PC-3 (cell line): ENCODE results near the gene PLA2G2A. TPM values are rescaled to one million over a fixed set of nuclear protein-coding genes. Genes with fewer than 3 reads are reported as not detected.
"Not testable (repeated sequence)": the region's sequence is repeated elsewhere in the genome, so short reads cannot be mapped to it uniquely, and the experiment has no call there.

Experiments used
- ATAC-seq: fragments of 200-7000 bp; cut with Tn5 transposase; 2 replicates; pipeline ENCODE4 v1.9.1; 2020; ENCODE audit warnings: mild to moderate bottlenecking, moderate library complexity
- BruUV-seq: library from RNA; stranded (reverse); fragments of 400-500 nt; replicated peaks from 2 replicates; lab custom pipeline; 2021; lab: Mats Ljungman, UMichigan
- CTCF ChIA-PET: fragments of 300-600 bp; sonication (Branson Sonifier 250); formaldehyde crosslinking; loops from one replicate; lab custom pipeline; 2022; ENCODE audit warnings: antibody characterized with exemption; lab: Charles Lee
- POLR2A ChIA-PET: fragments of 300-600 bp; sonication (Branson Sonifier 250); formaldehyde crosslinking; loops from one replicate; lab custom pipeline; 2022; ENCODE audit warnings: antibody characterized with exemption; ENCODE audit not compliant: unreplicated experiment; lab: Charles Lee
- DNase-seq: peaks from one replicate; pipeline ENCODE4 v3.0.0-alpha.2; 2015
- H2AFZ ChIP-seq: fragments of 300-600 bp; sonication (generic); 2 replicates; pipeline ENCODE4 v1.6.0; 2016; ENCODE audit warnings: antibody characterized with exemption, low read length
- H3F3A ChIP-seq: fragments of 300-600 bp; sonication (generic); one replicate; pipeline ENCODE4 v1.6.0; 2017; ENCODE audit warnings: antibody characterized with exemption, low read length, control low read depth, mild to moderate bottlenecking; ENCODE audit not compliant: unreplicated experiment
- H3K27ac ChIP-seq: fragments of 300-600 bp; sonication (generic); 2 replicates; pipeline ENCODE4 v1.5.1; 2016; ENCODE audit warnings: mild to moderate bottlenecking, low read length
- H3K27me3 ChIP-seq: fragments of 300-600 bp; sonication (generic); 2 replicates; pipeline ENCODE4 v1.6.1; 2016; ENCODE audit warnings: low read length, mixed read lengths
- H3K36me3 ChIP-seq: fragments of 300-600 bp; sonication (generic); 2 replicates; pipeline ENCODE4 v1.6.1; 2016; ENCODE audit warnings: low read depth, mixed run types, low read length, mixed read lengths
- H3K4me1 ChIP-seq: fragments of 300-600 bp; sonication (generic); 2 replicates; pipeline ENCODE4 v1.5.1; 2016; ENCODE audit warnings: low read length; ENCODE audit not compliant: insufficient read depth
- H3K4me2 ChIP-seq: fragments of 300-600 bp; sonication (generic); 2 replicates; pipeline ENCODE4 v1.6.0; 2016; ENCODE audit warnings: low read length
- H3K4me3 ChIP-seq: fragments of 300-600 bp; sonication (generic); 2 replicates; pipeline ENCODE4 v1.5.1; 2016; ENCODE audit warnings: mild to moderate bottlenecking, low read length, mixed read lengths
- H3K79me2 ChIP-seq: fragments of 300-600 bp; sonication (generic); 2 replicates; pipeline ENCODE4 v1.6.1; 2017; ENCODE audit warnings: low read length, mixed read lengths
- H3K9ac ChIP-seq: fragments of 300-600 bp; sonication (generic); 2 replicates; pipeline ENCODE4 v1.6.0; 2016; ENCODE audit warnings: mild to moderate bottlenecking, low read length
- H3K9me2 ChIP-seq: fragments of 300-600 bp; sonication (generic); replicated peaks from 2 replicates; pipeline ENCODE4 v1.6.1; 2016; ENCODE audit warnings: mixed run types, low read length, mixed read lengths
- H3K9me3 ChIP-seq: fragments of 300-600 bp; sonication (generic); 2 replicates; pipeline ENCODE4 v1.6.1; 2016; ENCODE audit warnings: low read length, mixed read lengths
- H4K20me1 ChIP-seq: fragments of 300-600 bp; sonication (generic); 2 replicates; pipeline ENCODE4 v1.6.1; 2016; ENCODE audit warnings: low read length, mixed read lengths
- EZH2 ChIP-seq: fragments of 300-600 bp; sonication (generic); IDR thresholded peaks from one replicate; pipeline ENCODE4 v1.6.1; 2017; ENCODE audit warnings: antibody characterized with exemption, mild to moderate bottlenecking, low read length; ENCODE audit not compliant: unreplicated experiment
- EZH2phosphoT487 ChIP-seq: fragments of 300-600 bp; sonication (generic); IDR thresholded peaks from 2 replicates; pipeline ENCODE4 v1.6.1; 2018; ENCODE audit warnings: mild to moderate bottlenecking, antibody characterized with exemption, low read length, borderline replicate concordance
- intact Hi-C: fragments of 100-400 bp; cut with micrococcal nuclease; formaldehyde crosslinking; loops from 2 replicates; pipeline ENCODE4 v1.9.0; 2023
- total RNA-seq: library from RNA; depleted of rRNA; stranded (reverse); fragments of >200 nt; gene quantifications from 2 replicates; pipeline ENCODE4 v1.2.3, GENCODE V29; 2014
- TF ChIP-seq, protein P1 (sequence below): fragments of 300-600 bp; sonication (generic); conservative IDR thresholded peaks from 2 replicates; pipeline ENCODE4 v1.5.1; 2017; ENCODE audit warnings: antibody characterized with exemption, low read depth, mild to moderate bottlenecking, low read length

PLA2G2A gene
- total RNA-seq, 1 experiment from 2014 or later = not detected

DNA sequence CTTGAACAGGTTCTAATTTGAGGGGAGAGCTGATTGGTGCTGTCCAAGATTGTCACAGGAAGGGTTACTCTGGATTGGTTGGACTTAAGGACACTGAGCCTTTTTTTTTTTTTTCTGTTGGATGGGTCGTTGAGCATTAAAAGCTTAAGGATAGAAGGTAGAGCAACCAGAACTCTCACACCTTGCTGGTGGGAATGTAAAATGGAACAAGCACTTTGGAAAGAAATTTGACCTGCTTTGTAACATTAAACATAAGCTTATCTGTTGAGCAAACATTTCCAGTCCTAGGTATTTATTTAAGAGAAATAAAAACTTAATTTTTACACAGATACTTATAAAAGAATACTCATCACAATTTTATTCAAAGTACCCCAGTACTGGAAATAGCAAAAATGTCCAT is 29.8 kb upstream of the PLA2G2A start:
- H3K79me2 ChIP-seq = no peaks in the 10 kb centered on the region
- H3K36me3 ChIP-seq = no peaks in the 10 kb centered on the region
- H3K27me3 ChIP-seq = no peaks in the 10 kb centered on the region; the same call in 1 of the 2 replicates
- H3K4me3 ChIP-seq = no peak overlapping the region
- no peak overlapping the region for H2AFZ ChIP-seq
- H3K9me2 ChIP-seq = no peaks in the 10 kb centered on the region
- H3K9ac ChIP-seq = no peak overlapping the region
- no TSS peak for BruUV-seq
- TF ChIP-seq EZH2 (no peak), EZH2phosphoT487 (no peak)
- TF ChIP-seq, protein P1, sequence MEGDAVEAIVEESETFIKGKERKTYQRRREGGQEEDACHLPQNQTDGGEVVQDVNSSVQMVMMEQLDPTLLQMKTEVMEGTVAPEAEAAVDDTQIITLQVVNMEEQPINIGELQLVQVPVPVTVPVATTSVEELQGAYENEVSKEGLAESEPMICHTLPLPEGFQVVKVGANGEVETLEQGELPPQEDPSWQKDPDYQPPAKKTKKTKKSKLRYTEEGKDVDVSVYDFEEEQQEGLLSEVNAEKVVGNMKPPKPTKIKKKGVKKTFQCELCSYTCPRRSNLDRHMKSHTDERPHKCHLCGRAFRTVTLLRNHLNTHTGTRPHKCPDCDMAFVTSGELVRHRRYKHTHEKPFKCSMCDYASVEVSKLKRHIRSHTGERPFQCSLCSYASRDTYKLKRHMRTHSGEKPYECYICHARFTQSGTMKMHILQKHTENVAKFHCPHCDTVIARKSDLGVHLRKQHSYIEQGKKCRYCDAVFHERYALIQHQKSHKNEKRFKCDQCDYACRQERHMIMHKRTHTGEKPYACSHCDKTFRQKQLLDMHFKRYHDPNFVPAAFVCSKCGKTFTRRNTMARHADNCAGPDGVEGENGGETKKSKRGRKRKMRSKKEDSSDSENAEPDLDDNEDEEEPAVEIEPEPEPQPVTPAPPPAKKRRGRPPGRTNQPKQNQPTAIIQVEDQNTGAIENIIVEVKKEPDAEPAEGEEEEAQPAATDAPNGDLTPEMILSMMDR = no peak
- H3K9me3 ChIP-seq = no peaks in the 10 kb centered on the region
- H3F3A ChIP-seq = no peaks in the 10 kb centered on the region
- DNase-seq (no peak), ATAC-seq (no peak)
- ChIA-PET CTCF (no interaction called here), POLR2A (no interaction called here)
- H4K20me1 ChIP-seq = no peaks in the 10 kb centered on the region
- no peak overlapping the region for H3K4me2 ChIP-seq
- no peak overlapping the region for H3K27ac ChIP-seq
- no peaks in the 10 kb centered on the region for H3K4me1 ChIP-seq
- intact Hi-C loops = no loop called here

DNA sequence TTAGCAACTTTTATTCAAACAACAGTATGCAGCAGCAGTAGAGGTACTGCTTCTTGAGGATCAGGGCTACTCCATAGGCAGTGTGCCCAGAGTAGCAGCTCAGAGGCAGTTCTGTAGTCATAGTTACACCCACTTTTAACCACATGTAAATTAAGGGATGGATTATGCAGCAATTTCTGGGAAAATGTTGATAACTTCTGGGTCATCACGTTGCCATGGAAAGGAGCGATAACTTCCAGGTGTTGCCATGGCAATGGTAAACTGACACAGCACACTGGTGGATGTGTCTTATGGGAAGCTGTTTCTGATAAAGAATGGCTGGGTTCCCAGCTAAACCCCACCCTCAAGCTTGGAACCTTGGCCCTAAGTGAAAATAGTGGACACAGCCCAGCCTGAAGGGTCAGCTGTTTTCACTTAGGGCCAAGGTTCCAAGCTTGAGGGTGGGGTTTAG is 29.0 kb upstream of the PLA2G2A start:
- no peaks in the 10 kb centered on the region for H4K20me1 ChIP-seq
- H3K9me2 ChIP-seq = no peaks in the 10 kb centered on the region
- no peaks in the 10 kb centered on the region for H3K79me2 ChIP-seq
- no peaks in the 10 kb centered on the region; the same call in 1 of the 2 replicates for H3K27me3 ChIP-seq
- BruUV-seq = no TSS peak
- no peak overlapping the region for H3K4me2 ChIP-seq
- H3K9ac ChIP-seq = no peak overlapping the region
- no peaks in the 10 kb centered on the region for H3K4me1 ChIP-seq
- intact Hi-C loops = no loop called here
- CTCF ChIA-PET = no interaction called here
- ATAC-seq = no peak
- POLR2A ChIA-PET = no interaction called here
- H3K27ac ChIP-seq = no peak overlapping the region
- no peaks in the 10 kb centered on the region for H3K9me3 ChIP-seq
- H2AFZ ChIP-seq = no peak overlapping the region
- H3F3A ChIP-seq = no peaks in the 10 kb centered on the region
- H3K36me3 ChIP-seq = no peaks in the 10 kb centered on the region
- no peak for DNase-seq
- TF ChIP-seq EZH2 (no peak), EZH2phosphoT487 (no peak)
- TF ChIP-seq, protein P1 = no peak
- no peak overlapping the region for H3K4me3 ChIP-seq

DNA sequence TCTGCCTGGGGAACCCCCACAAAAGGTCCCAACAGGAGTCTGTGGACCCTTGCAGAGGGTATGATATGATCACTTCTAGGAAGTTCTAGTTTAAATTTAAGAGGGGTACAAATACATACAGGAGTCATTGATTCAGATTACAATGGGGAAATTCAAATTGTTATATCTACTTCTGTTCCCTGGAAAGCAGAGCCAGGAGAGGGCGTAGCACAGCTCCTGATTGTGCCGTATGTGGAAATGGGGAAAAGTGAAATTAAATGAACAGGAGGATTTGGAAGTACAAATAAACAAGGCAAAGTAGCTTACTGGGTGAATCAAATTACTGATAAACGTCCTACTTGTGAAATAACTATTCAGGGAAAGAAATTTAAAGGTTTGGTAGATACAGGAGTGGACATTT is 19.4 kb upstream of the PLA2G2A start:
- H3K9me2 ChIP-seq, H3K4me1 ChIP-seq, H3K36me3 ChIP-seq, H3K27ac ChIP-seq, ATAC-seq, BruUV-seq, DNase-seq, POLR2A ChIA-PET, H3K4me2 ChIP-seq, H4K20me1 ChIP-seq, H2AFZ ChIP-seq, H3K79me2 ChIP-seq, H3K27me3 ChIP-seq, H3K9ac ChIP-seq, H3F3A ChIP-seq, CTCF ChIA-PET, H3K9me3 ChIP-seq, H3K4me3 ChIP-seq: not testable (repeated sequence)
- intact Hi-C loops = loop anchor here (5.0 kb wide), 1 partner anchor 63 kb away; no protein-coding TSS in a partner anchor
